Measurements from ENCODE around the gene C20orf144. TPM values are rescaled to one million over a fixed set of nuclear protein-coding genes. Genes with fewer than 3 reads are reported as not detected.
"Not testable (repeated sequence)": the region's sequence is repeated elsewhere in the genome, so short reads cannot be mapped to it uniquely, and the experiment has no call there.

The C20orf144 gene
- total RNA-seq, 1 donor from 2014 or later = not detected

- H3K4me3 ChIP-seq (ENCODE audit: low read depth, low read length) = no peak overlapping the region
- TF ChIP-seq CTCF (conservative IDR thresholded peaks at IDR 0.05; ENCODE audit: low read depth, low read length) = no peak
- DNase-seq (ENCODE audit: low read depth) = no peak
Measured at GRCh38 chr20:33644313-33645071, 17.6 kb upstream of the C20orf144 start.

- no peak for DNase-seq (ENCODE audit: low read depth)
- TF ChIP-seq CTCF (conservative IDR thresholded peaks at IDR 0.05; ENCODE audit: low read depth, low read length) = no peak
- no peak overlapping the region for H3K4me3 ChIP-seq (ENCODE audit: low read depth, low read length)
Measured at GRCh38 chr20:33645072-33645358, 17.1 kb upstream of the C20orf144 start.

GRCh38 chr20:33645396-33645795 is 16.7 kb upstream of the C20orf144 start:
- no peak overlapping the region for H3K4me3 ChIP-seq (ENCODE audit: low read depth, low read length)
- TF ChIP-seq CTCF (conservative IDR thresholded peaks at IDR 0.05; ENCODE audit: low read depth, low read length) = no peak
- DNase-seq (ENCODE audit: low read depth) = no peak

GRCh38 chr20:33646191-33646590 is 15.9 kb upstream of the C20orf144 start:
- no peak for TF ChIP-seq CTCF (conservative IDR thresholded peaks at IDR 0.05; ENCODE audit: low read depth, low read length)
- DNase-seq (ENCODE audit: low read depth) = no peak
- H3K4me3 ChIP-seq (ENCODE audit: low read depth, low read length) = no peak overlapping the region

GRCh38 chr20:33646959-33647602 is 15.0 kb upstream of the C20orf144 start:
- not testable (repeated sequence) for H3K4me3 ChIP-seq (ENCODE audit: low read depth, low read length); DNase-seq (ENCODE audit: low read depth)

- H3K4me3 ChIP-seq (ENCODE audit: low read depth, low read length) = no peak overlapping the region
- no peak for DNase-seq (ENCODE audit: low read depth)
- no peak for TF ChIP-seq CTCF (conservative IDR thresholded peaks at IDR 0.05; ENCODE audit: low read depth, low read length)
Measured at GRCh38 chr20:33647603-33648395, 14.3 kb upstream of the C20orf144 start.

GRCh38 chr20:33648396-33649004 is 13.6 kb upstream of the C20orf144 start:
- DNase-seq (ENCODE audit: low read depth) = no peak
- no peak overlapping the region for H3K4me3 ChIP-seq (ENCODE audit: low read depth, low read length)
- TF ChIP-seq CTCF (conservative IDR thresholded peaks at IDR 0.05; ENCODE audit: low read depth, low read length) = no peak
